Measurements from ENCODE around the gene EPHA1.

DNA sequence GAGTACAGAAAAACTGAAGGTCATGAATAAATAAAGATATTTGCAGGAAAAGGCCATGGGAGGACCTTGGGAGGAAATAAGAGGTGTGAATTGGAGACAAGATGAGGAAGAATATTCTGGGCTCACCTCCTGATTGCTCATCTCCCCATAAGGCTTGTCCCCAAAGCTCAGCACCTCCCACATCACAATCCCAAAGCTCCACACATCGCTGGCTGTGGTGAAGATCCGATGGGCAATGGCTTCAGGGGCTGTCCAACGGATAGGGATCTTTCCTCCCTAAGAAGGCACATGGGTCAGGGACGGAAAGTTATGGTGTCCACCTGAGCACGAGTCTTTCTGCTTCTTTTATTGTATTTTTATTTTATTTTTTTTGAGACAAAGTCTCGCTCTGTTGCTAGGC, 14.6 kb downstream of the EPHA1 start:
- TF ChIP-seq, protein P1, sequence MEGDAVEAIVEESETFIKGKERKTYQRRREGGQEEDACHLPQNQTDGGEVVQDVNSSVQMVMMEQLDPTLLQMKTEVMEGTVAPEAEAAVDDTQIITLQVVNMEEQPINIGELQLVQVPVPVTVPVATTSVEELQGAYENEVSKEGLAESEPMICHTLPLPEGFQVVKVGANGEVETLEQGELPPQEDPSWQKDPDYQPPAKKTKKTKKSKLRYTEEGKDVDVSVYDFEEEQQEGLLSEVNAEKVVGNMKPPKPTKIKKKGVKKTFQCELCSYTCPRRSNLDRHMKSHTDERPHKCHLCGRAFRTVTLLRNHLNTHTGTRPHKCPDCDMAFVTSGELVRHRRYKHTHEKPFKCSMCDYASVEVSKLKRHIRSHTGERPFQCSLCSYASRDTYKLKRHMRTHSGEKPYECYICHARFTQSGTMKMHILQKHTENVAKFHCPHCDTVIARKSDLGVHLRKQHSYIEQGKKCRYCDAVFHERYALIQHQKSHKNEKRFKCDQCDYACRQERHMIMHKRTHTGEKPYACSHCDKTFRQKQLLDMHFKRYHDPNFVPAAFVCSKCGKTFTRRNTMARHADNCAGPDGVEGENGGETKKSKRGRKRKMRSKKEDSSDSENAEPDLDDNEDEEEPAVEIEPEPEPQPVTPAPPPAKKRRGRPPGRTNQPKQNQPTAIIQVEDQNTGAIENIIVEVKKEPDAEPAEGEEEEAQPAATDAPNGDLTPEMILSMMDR (IDR thresholded peaks at IDR 0.05) = no peak
- TF ChIP-seq POLR2A (IDR thresholded peaks at IDR 0.05) (no peak), EP300 (IDR thresholded peaks at IDR 0.05) (no peak)

Data from tibial nerve (tissue), 4 donors.